K562 (cell line): ENCODE measurements around the gene EMX1. TPM values are rescaled to one million over a fixed set of nuclear protein-coding genes. Genes with fewer than 3 reads are reported as not detected.

ENCODE experiments used
- BRF2 ChIP-seq: IDR thresholded peaks from 3 replicates; pipeline ENCODE4 v1.6.1; 2011; ENCODE audit warnings: borderline replicate concordance, mild to moderate bottlenecking; ENCODE audit not compliant: insufficient read length, insufficient read depth
- PHTF2 ChIP-seq: fragments of 250-450 bp; sonication (Bioruptor Pico); IDR thresholded peaks from 2 replicates; pipeline ENCODE4 v1.5.0; 2021; ENCODE audit warnings: mild to moderate bottlenecking
- SP1 ChIP-seq: sonication (generic); formaldehyde crosslinking; IDR thresholded peaks from 2 replicates; pipeline ENCODE4 v1.8.1; 2022; ENCODE audit warnings: mild to moderate bottlenecking, missing genetic modification reagents
- polyA plus RNA-seq, 8 experiments: library from polyadenylated mRNA; depleted of rRNA in 4 of 8; stranded (reverse) in 5 of 8; unstranded in 3 of 8; fragments of >200 nt; fragmentation: Nextera tagmentation in 2 of 8; fragmentation: Illumina TruSeq in 1 of 8; extraction: Ambion mirVana in 2 of 8; extraction: Trizol in 1 of 8; gene quantifications; 2 replicates each; pipeline versions ENCODE4 v1.2.1 to v1.2.3, GENCODE V29; 2011 to 2014; ENCODE audit warnings: inconsistent platforms in 1 of 8, missing spikeins in 1 of 8
- total RNA-seq, 7 experiments: library from RNA; depleted of rRNA in 6 of 7; stranded (reverse); fragments of >200 nt in 6 of 7; fragmentation: Illumina TruSeq in 2 of 7; extraction: Trizol in 2 of 7; gene quantifications; 2 replicates each; pipeline versions ENCODE4 v1.2.1 to v1.2.3, GENCODE V29; 2011 to 2021; ENCODE audit warnings: low replicate concordance in 1 of 7
- TF ChIP-seq, protein P1 (sequence below): sonication (generic); formaldehyde crosslinking; IDR thresholded peaks from 2 replicates; pipeline ENCODE4 v1.8.0; 2022; ENCODE audit warnings: missing genetic modification reagents, mild to moderate bottlenecking, moderate library complexity, borderline replicate concordance
- TF ChIP-seq, protein P2 (sequence below): sonication (generic); formaldehyde crosslinking; IDR thresholded peaks from 2 replicates; pipeline ENCODE4 v1.8.1; 2023; ENCODE audit warnings: mild to moderate bottlenecking, missing genetic modification reagents

EMX1 gene
- total and polyA plus RNA-seq, 9 of the 15 experiments (the other 6 are each of a cell fraction or from before 2014, with no cell fraction given), result 0.10 to 0.32 (median 0.21) TPM; not detected in 6

DNA sequence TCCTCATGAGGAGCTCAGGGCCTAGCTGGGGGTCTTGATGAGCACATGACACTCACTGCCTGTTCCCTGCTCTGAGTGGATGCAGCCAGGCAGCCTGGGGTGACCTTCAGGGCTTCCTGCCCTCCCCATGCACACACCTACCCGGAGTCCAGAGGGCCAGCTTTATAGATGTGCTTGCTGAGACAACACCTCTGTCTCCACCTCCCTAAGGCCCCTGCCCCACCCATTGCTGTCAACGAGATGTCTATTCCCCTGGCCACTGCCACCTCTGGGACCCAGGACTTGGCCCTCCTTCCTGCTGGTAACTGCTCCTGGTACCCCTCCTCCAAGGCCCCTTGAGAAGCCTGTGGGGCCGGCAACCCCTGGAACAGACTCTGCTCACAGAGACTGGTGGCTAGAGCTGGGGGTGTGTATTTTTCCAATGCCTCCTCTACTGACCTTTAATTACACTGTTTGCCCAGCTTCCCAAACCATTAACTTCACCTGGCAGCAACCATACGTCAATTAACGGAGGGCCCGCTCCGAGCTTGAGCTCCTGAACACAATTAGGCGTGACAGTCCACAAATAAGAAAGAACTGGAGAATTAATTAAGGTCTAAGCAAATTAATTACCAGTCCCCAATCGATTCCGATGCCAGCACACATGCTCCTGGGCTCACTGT is 66.3 kb downstream of the EMX1 start (continued):
- no peak for TF ChIP-seq PHTF2 (CRISPR knock-in tag)
- TF ChIP-seq SP1, result no peak
- TF ChIP-seq, protein P1, sequence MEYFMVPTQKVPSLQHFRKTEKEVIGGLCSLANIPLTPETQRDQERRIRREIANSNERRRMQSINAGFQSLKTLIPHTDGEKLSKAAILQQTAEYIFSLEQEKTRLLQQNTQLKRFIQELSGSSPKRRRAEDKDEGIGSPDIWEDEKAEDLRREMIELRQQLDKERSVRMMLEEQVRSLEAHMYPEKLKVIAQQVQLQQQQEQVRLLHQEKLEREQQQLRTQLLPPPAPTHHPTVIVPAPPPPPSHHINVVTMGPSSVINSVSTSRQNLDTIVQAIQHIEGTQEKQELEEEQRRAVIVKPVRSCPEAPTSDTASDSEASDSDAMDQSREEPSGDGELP (CRISPR knock-in tag), result no peak
- TF ChIP-seq BRF2, result no peak
- TF ChIP-seq, protein P2, sequence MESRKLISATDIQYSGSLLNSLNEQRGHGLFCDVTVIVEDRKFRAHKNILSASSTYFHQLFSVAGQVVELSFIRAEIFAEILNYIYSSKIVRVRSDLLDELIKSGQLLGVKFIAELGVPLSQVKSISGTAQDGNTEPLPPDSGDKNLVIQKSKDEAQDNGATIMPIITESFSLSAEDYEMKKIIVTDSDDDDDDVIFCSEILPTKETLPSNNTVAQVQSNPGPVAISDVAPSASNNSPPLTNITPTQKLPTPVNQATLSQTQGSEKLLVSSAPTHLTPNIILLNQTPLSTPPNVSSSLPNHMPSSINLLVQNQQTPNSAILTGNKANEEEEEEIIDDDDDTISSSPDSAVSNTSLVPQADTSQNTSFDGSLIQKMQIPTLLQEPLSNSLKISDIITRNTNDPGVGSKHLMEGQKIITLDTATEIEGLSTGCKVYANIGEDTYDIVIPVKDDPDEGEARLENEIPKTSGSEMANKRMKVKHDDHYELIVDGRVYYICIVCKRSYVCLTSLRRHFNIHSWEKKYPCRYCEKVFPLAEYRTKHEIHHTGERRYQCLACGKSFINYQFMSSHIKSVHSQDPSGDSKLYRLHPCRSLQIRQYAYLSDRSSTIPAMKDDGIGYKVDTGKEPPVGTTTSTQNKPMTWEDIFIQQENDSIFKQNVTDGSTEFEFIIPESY (CRISPR knock-in tag), result no peak
